ENCODE measurements around the gene EFCAB11. TPM values are rescaled to one million over a fixed set of nuclear protein-coding genes. Genes with fewer than 3 reads are reported as not detected.

Gene EFCAB11
- total and polyA plus RNA-seq, 2 donors (not counting 1 experiment from before 2014, with no cell fraction given) = 2.6 to 4.0 TPM

DNA sequence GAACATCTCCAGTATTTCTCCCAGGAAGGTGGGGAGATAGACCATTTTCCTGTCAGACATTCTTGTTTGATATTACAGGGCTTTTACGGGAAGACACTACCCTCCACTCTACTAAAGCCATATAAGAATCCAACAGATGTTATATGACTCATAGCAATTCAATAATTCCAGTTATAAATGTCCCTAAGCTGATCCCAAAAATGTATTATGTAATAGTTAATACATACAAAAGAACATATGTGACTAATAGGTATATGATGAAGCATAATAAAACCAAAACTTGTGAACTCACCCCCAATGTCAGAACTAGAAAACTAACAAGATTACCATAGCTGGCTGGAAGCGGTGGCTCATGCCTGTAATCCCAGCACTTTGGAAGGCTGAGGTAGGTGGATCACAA is 84.2 kb downstream of the EFCAB11 start:
- Histone ChIP-seq H3K4me1 (ENCODE audit: control insufficient read depth, extremely low read depth, insufficient read depth, low read length) (peaks cover 2% of the 10 kb centered on the region), H3K4me3 (replicated peaks in 1 of 4; ENCODE audit: control extremely low read depth in 1 of 4, insufficient read depth in 1 of 4, low read depth in 3 of 4, low read length in 4 of 4) (no peak overlapping the region), H2AFZ (ENCODE audit: low read length) (no peak overlapping the region), H4K20me1 (ENCODE audit: control insufficient read depth, extremely low read depth, insufficient read depth, low read length) (no peaks in the 10 kb centered on the region), H3K9ac (ENCODE audit: insufficient read depth, low read length) (no peak overlapping the region), H3K79me2 (ENCODE audit: control insufficient read depth, insufficient read depth, low read length) (no peaks in the 10 kb centered on the region), H3K4me2 (ENCODE audit: extremely low read depth, insufficient read depth, low read length) (no peak overlapping the region), H3K27ac (ENCODE audit: insufficient read depth, low read length) (no peak overlapping the region), H3K9me3 (ENCODE audit: control insufficient read depth, insufficient read depth, low read depth, low read length) (no peaks in the 10 kb centered on the region), H3K27me3 (ENCODE audit: control insufficient read depth, insufficient read depth, low read length) (no peaks in the 10 kb centered on the region), H3K36me3 (ENCODE audit: control insufficient read depth, insufficient read depth, low read length) (no peaks in the 10 kb centered on the region)
- no peak for TF ChIP-seq EZH2 (IDR thresholded peaks at IDR 0.05; ENCODE audit: low read length, missing control alignments)
- peak; percentile 41 to 51 for DNase-seq (ENCODE audit: low read depth in 2 of 2)

DNA sequence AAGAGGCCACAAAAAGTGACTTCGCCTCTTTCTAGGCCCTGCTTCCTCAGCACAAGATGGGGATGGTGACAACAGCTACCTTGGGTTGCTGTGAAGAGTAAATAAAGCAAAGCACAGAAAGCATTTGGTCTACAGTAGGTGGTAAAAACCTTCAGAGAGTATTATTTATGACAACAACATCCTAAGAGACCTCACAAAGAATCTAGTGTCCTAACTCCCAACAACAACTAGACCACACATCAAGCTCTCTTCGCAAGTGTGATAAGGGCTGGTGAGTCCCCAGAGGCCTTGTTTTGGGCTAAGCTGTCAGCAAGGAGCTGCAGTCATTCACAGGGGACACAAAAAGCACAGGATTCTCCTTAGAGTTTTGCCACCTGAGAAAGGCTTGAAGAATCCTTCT is 84.9 kb downstream of the EFCAB11 start:
- H4K20me1 ChIP-seq (ENCODE audit: control insufficient read depth, extremely low read depth, insufficient read depth, low read length) = no peaks in the 10 kb centered on the region
- no peaks in the 10 kb centered on the region for H3K36me3 ChIP-seq (ENCODE audit: control insufficient read depth, insufficient read depth, low read length)
- no peak overlapping the region for H3K4me3 ChIP-seq (replicated peaks in 1 of 4; ENCODE audit: control extremely low read depth in 1 of 4, insufficient read depth in 1 of 4, low read depth in 3 of 4, low read length in 4 of 4)
- DNase-seq (ENCODE audit: low read depth in 2 of 2) = no peak
- H3K4me2 ChIP-seq (ENCODE audit: extremely low read depth, insufficient read depth, low read length) = no peak overlapping the region
- no peaks in the 10 kb centered on the region for H3K79me2 ChIP-seq (ENCODE audit: control insufficient read depth, insufficient read depth, low read length)
- H3K27me3 ChIP-seq (ENCODE audit: control insufficient read depth, insufficient read depth, low read length) = no peaks in the 10 kb centered on the region
- peaks cover 2% of the 10 kb centered on the region for H3K4me1 ChIP-seq (ENCODE audit: control insufficient read depth, extremely low read depth, insufficient read depth, low read length)
- no peaks in the 10 kb centered on the region for H3K9me3 ChIP-seq (ENCODE audit: control insufficient read depth, insufficient read depth, low read depth, low read length)
- no peak overlapping the region for H3K9ac ChIP-seq (ENCODE audit: insufficient read depth, low read length)
- TF ChIP-seq EZH2 (IDR thresholded peaks at IDR 0.05; ENCODE audit: low read length, missing control alignments) = no peak
- TF ChIP-seq, protein P1, sequence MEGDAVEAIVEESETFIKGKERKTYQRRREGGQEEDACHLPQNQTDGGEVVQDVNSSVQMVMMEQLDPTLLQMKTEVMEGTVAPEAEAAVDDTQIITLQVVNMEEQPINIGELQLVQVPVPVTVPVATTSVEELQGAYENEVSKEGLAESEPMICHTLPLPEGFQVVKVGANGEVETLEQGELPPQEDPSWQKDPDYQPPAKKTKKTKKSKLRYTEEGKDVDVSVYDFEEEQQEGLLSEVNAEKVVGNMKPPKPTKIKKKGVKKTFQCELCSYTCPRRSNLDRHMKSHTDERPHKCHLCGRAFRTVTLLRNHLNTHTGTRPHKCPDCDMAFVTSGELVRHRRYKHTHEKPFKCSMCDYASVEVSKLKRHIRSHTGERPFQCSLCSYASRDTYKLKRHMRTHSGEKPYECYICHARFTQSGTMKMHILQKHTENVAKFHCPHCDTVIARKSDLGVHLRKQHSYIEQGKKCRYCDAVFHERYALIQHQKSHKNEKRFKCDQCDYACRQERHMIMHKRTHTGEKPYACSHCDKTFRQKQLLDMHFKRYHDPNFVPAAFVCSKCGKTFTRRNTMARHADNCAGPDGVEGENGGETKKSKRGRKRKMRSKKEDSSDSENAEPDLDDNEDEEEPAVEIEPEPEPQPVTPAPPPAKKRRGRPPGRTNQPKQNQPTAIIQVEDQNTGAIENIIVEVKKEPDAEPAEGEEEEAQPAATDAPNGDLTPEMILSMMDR (conservative IDR thresholded peaks at IDR 0.05 in 1 of 2, IDR thresholded peaks at IDR 0.05 in 1 of 2; ENCODE audit: low read depth in 1 of 2, low read length in 2 of 2) = no peak
- H3K27ac ChIP-seq (ENCODE audit: insufficient read depth, low read length) = no peak overlapping the region
- H2AFZ ChIP-seq (ENCODE audit: low read length) = no peak overlapping the region

DNA sequence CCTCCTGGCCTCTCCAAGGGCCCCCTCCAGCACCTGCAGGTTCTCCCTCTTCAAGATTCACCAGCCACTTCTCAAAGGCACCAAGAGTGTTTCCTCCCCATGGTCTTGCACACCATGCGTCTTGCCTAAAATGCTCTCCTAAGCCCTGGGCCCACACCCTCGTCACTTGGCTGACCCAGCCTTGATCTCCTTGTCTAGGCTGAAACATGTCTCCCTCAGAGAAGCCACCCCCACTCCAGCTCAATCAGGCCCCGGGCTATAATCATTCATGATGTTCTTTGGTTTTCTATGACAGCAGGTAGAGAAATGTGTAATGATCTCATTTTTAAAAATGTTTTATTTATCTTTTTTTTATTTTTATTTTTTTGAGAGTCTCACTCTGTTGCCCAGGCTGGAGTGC is 88.1 kb downstream of the EFCAB11 start:
- Histone ChIP-seq H4K20me1 (ENCODE audit: control insufficient read depth, extremely low read depth, insufficient read depth, low read length) (no peaks in the 10 kb centered on the region), H3K4me3 (replicated peaks in 1 of 4; ENCODE audit: control extremely low read depth in 1 of 4, insufficient read depth in 1 of 4, low read depth in 3 of 4, low read length in 4 of 4) (no peak overlapping the region), H2AFZ (ENCODE audit: low read length) (no peak overlapping the region), H3K27ac (ENCODE audit: insufficient read depth, low read length) (no peak overlapping the region), H3K4me2 (ENCODE audit: extremely low read depth, insufficient read depth, low read length) (no peak overlapping the region), H3K4me1 (ENCODE audit: control insufficient read depth, extremely low read depth, insufficient read depth, low read length) (peaks cover 2% of the 10 kb centered on the region), H3K36me3 (ENCODE audit: control insufficient read depth, insufficient read depth, low read length) (no peaks in the 10 kb centered on the region), H3K27me3 (ENCODE audit: control insufficient read depth, insufficient read depth, low read length) (no peaks in the 10 kb centered on the region), H3K9ac (ENCODE audit: insufficient read depth, low read length) (no peak overlapping the region), H3K79me2 (ENCODE audit: control insufficient read depth, insufficient read depth, low read length) (no peaks in the 10 kb centered on the region), H3K9me3 (ENCODE audit: control insufficient read depth, insufficient read depth, low read depth, low read length) (no peaks in the 10 kb centered on the region)
- TF ChIP-seq, protein P1 (conservative IDR thresholded peaks at IDR 0.05 in 1 of 2, IDR thresholded peaks at IDR 0.05 in 1 of 2; ENCODE audit: low read depth in 1 of 2, low read length in 2 of 2) = no peak
- no peak for TF ChIP-seq EZH2 (IDR thresholded peaks at IDR 0.05; ENCODE audit: low read length, missing control alignments)
- no peak for DNase-seq (ENCODE audit: low read depth in 2 of 2)

All from fibroblast of lung (primary cell).